Activated naive CD8-positive, alpha-beta T cell treated with anti-CD3 and anti-CD28 coated beads, Interleukin-2, amount 10 ng/mL, durations not matched to agents 7 days and 5 days (primary cell): Measurements from ENCODE around the gene HEXD. TPM values are rescaled to one million over a fixed set of nuclear protein-coding genes. Genes with fewer than 3 reads are reported as not detected.
"Not testable (repeated sequence)": the region's sequence is repeated elsewhere in the genome, so short reads cannot be mapped to it uniquely, and the experiment has no call there.

Experiments used
- ATAC-seq: fragments of 150-1000 bp; cut with Tn5 transposase; one replicate; pipeline ENCODE4 v1.10.0; 2021; ENCODE audit warnings: low read depth, moderate library complexity
- POLR2A ChIA-PET: fragments of 350-600 bp; sonication (Branson Sonifier 250); formaldehyde crosslinking; loops from one replicate; lab custom pipeline; 2021; ENCODE audit warnings: antibody characterized with exemption; lab: Charles Lee
- DNase-seq: peaks from one replicate; pipeline ENCODE4 v3.0.0; 2021
- H3K27ac Mint-ChIP-seq: one replicate; pipeline ENCODE4 v1.8.0; 2022; ENCODE audit warnings: mild to moderate bottlenecking, mixed read lengths
- H3K27me3 Mint-ChIP-seq: one replicate; pipeline ENCODE4 v1.8.0; 2022; ENCODE audit warnings: mild to moderate bottlenecking, moderate library complexity, mixed read lengths
- H3K36me3 Mint-ChIP-seq: one replicate; pipeline ENCODE4 v1.8.0; 2021; ENCODE audit warnings: mild to moderate bottlenecking, mixed read lengths
- H3K4me1 Mint-ChIP-seq: one replicate; pipeline ENCODE4 v1.8.0; 2021; ENCODE audit warnings: mixed read lengths
- H3K4me3 Mint-ChIP-seq: one replicate; pipeline ENCODE4 v1.8.0; 2022; ENCODE audit warnings: mild to moderate bottlenecking, moderate library complexity, mixed read lengths
- H3K9me3 Mint-ChIP-seq: one replicate; pipeline ENCODE4 v1.8.0; 2021; ENCODE audit warnings: mixed read lengths
- total RNA-seq, 2 experiments: library from RNA; stranded (reverse); gene quantifications; one replicate each; pipeline ENCODE4 v1.2.3, GENCODE V29; 2021

Gene HEXD
- total RNA-seq, 2 experiments from 2014 or later: 84.1 to 84.8 TPM

- H3K4me1 Mint-ChIP-seq: peaks cover 6% of the 10 kb centered on the region
- ATAC-seq: no peak
- H3K27ac Mint-ChIP-seq: peak overlapping the region; percentile 26
- no peaks in the 10 kb centered on the region for H3K27me3 Mint-ChIP-seq
- no peaks in the 10 kb centered on the region for H3K9me3 Mint-ChIP-seq
- H3K4me3 Mint-ChIP-seq: no peak overlapping the region
- H3K36me3 Mint-ChIP-seq: peaks cover 4% of the 10 kb centered on the region
- POLR2A ChIA-PET: no interaction called here
- no peak for DNase-seq
Observed at GRCh38 chr17:82408288-82408937, 9.7 kb upstream of the HEXD start.

DNA sequence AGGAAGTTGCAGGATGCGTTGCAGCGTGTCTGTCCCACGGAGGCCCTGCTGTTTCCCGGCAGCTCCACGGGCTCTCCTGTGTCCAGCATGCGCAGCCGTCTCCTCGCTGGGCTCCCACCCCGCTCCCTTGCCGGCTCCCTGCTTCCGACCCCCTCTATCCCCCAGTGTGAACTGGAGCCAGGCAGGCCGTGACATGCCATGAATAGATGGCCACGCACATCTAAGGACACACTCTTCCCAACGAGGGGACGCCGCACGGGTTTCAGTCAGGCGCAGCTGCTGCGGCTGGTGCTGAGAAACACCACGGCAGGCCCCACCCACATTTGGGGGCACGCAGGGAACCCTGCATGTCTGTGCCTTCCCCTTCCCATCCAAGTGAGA, 9.2 kb upstream of the HEXD start:
- POLR2A ChIA-PET: no interaction called here
- Mint-ChIP-seq H3K27ac (no peak overlapping the region), H3K27me3 (no peaks in the 10 kb centered on the region), H3K4me1 (peaks cover 6% of the 10 kb centered on the region), H3K36me3 (peaks cover 2% of the 10 kb centered on the region), H3K4me3 (no peak overlapping the region), H3K9me3 (no peaks in the 10 kb centered on the region)
- no peak for ATAC-seq
- DNase-seq: no peak

GRCh38 chr17:82410014-82410716, 8.0 kb upstream of the HEXD start:
- POLR2A ChIA-PET: interaction anchor here (0.7 kb wide), 1 partner anchor 1392 kb away, joined by 3 read pairs; no protein-coding TSS in a partner anchor

GRCh38 chr17:82411396-82412053, 6.6 kb upstream of the HEXD start:
- peaks cover 5% of the 10 kb centered on the region for H3K36me3 Mint-ChIP-seq
- DNase-seq (no peak), ATAC-seq (no peak)
- H3K27me3 Mint-ChIP-seq: no peaks in the 10 kb centered on the region
- H3K4me3 Mint-ChIP-seq: no peak overlapping the region
- H3K4me1 Mint-ChIP-seq: peaks cover 10% of the 10 kb centered on the region
- H3K27ac Mint-ChIP-seq: no peak overlapping the region
- POLR2A ChIA-PET: no interaction called here
- H3K9me3 Mint-ChIP-seq: no peaks in the 10 kb centered on the region

More at GRCh38 chr17:82410014-82410716, 8.0 kb upstream of the HEXD start:
- Mint-ChIP-seq H3K4me1 (peaks cover 10% of the 10 kb centered on the region), H3K27me3 (no peaks in the 10 kb centered on the region), H3K36me3 (peaks cover 4% of the 10 kb centered on the region), H3K27ac (no peak overlapping the region), H3K9me3 (no peaks in the 10 kb centered on the region), H3K4me3 (no peak overlapping the region)
- ATAC-seq (no peak), DNase-seq (no peak)

DNA sequence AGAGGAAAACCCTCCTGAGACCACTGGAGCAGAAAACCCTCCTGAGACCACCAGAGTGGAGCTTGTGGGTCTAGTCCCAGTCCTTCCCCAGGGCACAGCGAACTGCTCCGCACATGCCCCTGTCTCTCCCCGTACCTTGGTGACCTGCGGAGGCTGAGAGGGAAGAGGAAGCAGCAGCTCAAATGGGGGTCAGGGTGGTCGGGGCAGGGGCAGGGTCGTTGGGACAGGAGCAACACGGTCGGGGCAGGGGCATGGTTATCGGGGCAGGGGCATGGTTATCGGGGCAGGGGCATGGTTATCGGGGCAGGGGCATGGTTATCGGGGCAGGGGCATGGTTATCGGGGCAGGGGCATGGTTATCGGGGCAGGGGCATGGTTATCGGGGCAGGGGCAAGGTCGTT, 6.1 kb upstream of the HEXD start:
- ATAC-seq, H3K4me3 Mint-ChIP-seq, H3K27ac Mint-ChIP-seq, POLR2A ChIA-PET, DNase-seq, H3K27me3 Mint-ChIP-seq, H3K9me3 Mint-ChIP-seq, H3K36me3 Mint-ChIP-seq: not testable (repeated sequence)
- peaks cover 10% of the 10 kb centered on the region for H3K4me1 Mint-ChIP-seq

DNA sequence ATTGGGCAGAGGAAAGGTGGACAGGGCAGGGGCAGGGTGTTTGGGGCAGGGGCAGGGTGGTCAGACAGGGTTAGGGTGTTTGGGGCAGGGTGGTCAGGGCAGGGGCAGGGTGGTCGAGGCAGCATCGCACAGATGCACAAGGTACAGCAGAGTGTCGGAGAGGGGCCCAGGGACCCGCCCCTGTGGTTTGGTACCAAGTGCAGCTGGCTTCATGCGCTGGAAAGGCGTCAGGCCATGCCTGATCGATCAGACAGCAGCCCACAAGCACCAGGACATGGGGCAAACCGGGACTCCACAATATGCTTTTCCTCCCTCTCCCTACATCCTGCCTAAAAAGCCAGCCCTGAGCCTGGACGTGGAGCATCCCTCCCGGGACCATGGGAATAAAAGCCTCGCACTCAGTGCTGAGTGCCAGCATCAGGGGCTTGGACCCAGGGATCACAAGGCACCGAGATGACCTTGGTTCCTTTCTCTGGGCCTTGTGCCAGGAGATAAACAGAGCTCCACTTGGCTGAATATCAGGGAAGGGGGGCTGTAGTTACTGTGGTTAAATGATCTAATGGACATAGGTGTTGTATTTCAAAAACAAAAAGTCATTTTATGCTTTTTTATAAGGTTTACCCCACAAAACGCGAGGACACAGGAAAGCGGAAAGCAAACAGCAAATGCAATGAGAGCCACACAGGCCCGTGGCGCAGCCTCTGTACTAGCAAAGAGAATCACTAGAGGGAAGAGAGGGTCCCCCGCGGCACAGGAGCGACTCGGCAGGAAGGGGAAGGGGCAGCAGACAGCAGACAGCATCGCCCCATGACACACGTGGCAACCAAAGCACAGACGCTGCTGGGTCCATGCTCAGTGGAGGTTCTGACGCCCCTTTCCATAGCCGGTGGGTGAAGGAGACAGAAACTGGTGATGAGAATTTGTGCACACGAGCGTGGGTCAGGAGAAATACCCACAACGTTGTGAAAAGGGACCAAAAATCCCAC, 5.3 kb upstream of the HEXD start:
- Mint-ChIP-seq H3K4me1 (peaks cover 7% of the 10 kb centered on the region), H3K27ac (no peak overlapping the region)
- POLR2A ChIA-PET: no interaction called here

DNA sequence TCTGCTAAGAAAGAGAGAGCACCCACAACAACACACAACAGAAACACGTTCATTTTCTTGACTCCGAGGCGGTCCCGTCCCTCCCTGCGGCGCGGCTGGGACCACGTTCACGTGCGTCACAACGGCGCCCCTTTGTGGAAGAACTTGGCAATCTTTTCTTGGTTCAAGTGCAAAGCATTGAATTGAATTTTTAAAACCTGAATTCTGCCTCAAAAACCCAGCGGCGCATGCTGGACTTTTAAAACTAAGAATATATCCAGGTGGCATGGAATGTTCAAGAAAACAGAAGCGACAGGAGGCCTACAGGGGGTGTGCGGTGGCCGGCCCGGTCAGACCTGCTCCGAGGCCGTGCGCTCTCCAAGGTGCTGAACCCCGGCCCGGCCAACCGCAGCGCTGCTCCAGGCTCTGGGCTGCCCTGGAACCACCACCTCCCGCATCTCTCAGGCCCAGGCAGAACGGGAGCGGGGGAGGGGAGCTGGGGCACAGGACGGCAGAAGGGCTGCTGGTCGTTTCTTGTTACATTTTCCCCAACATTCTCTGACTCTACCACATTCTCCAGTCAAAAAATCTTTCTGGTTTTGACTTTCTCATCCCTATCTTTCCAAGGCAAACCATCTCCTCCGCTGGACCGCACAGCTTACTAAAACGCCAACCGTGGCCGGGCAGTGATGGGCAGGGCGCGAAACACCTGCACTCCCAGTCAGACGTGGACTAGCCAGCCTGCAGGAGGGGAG, 3.4 kb upstream of the HEXD start:
- no peaks in the 10 kb centered on the region for H3K9me3 Mint-ChIP-seq

More for the DNA sequence above, 5.3 kb upstream of the HEXD start:
- H3K27me3 Mint-ChIP-seq: no peaks in the 10 kb centered on the region
- ATAC-seq (no peak), DNase-seq (no peak)
- H3K36me3 Mint-ChIP-seq: peaks cover 5% of the 10 kb centered on the region
- no peak overlapping the region for H3K4me3 Mint-ChIP-seq
- H3K9me3 Mint-ChIP-seq: no peaks in the 10 kb centered on the region

DNA sequence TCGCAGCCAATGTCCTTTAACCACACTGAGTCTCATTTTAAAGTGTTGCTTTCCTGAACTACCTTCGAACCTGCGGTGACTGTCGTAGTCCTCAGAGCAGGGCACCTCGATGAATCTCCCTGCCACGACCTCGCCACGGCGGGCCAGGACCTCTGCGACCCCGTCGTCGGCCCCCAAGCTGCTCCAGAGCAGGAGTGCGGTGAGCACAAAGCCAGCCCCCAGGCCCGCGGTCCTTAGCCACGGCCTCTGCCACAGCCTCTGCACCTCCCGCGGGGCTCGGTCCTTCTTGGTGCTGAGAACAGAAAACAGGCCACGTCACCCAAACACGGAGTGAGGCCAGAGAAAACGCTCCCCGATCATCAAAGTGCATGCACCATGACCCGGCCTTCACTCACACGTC, 2.8 kb upstream of the HEXD start:
- H3K27me3 Mint-ChIP-seq: no peaks in the 10 kb centered on the region
- H3K36me3 Mint-ChIP-seq: peaks cover 11% of the 10 kb centered on the region
- H3K4me1 Mint-ChIP-seq: peaks cover 17% of the 10 kb centered on the region
- H3K27ac Mint-ChIP-seq: peak overlapping the region; percentile 16
- POLR2A ChIA-PET: no interaction called here
- no peak for ATAC-seq
- no peak for DNase-seq
- H3K4me3 Mint-ChIP-seq: no peak overlapping the region
- no peaks in the 10 kb centered on the region for H3K9me3 Mint-ChIP-seq

More for the DNA sequence above, 3.4 kb upstream of the HEXD start:
- peak; percentile 81 for DNase-seq
- Mint-ChIP-seq H3K4me1 (peaks cover 11% of the 10 kb centered on the region), H3K27me3 (no peaks in the 10 kb centered on the region), H3K4me3 (peak overlapping the region; percentile 20), H3K36me3 (peaks cover 5% of the 10 kb centered on the region), H3K27ac (no peak overlapping the region)
- POLR2A ChIA-PET: no interaction called here
- ATAC-seq: peak; percentile 28

GRCh38 chr17:82415786-82416185, 2.4 kb upstream of the HEXD start:
- Mint-ChIP-seq H3K36me3 (peaks cover 12% of the 10 kb centered on the region), H3K27me3 (no peaks in the 10 kb centered on the region), H3K27ac (peak overlapping the region; percentile 16), H3K4me3 (no peak overlapping the region), H3K4me1 (peaks cover 17% of the 10 kb centered on the region), H3K9me3 (no peaks in the 10 kb centered on the region)
- ATAC-seq (no peak), DNase-seq (no peak)
- POLR2A ChIA-PET: no interaction called here

DNA sequence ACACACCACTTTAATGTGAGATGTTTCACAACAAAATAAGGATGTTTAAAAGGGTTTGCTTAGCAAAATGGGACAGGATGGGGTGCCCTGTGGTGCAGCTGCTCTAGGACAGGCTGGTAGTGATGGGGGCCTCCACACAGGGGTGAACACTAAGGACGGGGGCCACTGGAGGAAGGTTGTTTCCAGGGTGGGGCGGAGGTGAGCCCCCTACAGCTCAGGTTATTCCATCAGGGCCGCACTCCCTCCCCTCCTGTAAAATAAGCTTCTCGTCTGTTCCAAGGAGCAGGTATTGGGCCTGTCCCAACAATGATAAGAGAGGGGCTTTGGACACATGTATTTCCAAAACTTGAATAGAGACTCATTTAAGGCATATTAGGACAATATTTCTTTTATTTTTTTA, 1.9 kb upstream of the HEXD start:
- H3K4me3 Mint-ChIP-seq: no peak overlapping the region
- no peak for ATAC-seq
- H3K27me3 Mint-ChIP-seq: no peaks in the 10 kb centered on the region
- H3K27ac Mint-ChIP-seq: no peak overlapping the region
- peaks cover 17% of the 10 kb centered on the region for H3K4me1 Mint-ChIP-seq
- H3K9me3 Mint-ChIP-seq: no peaks in the 10 kb centered on the region
- no peak for DNase-seq
- POLR2A ChIA-PET: interaction anchor here (1.2 kb wide), 1 partner anchor 42 kb away, joined by 3 read pairs; the partner anchor contains the start of gene NARF
- peaks cover 16% of the 10 kb centered on the region for H3K36me3 Mint-ChIP-seq

GRCh38 chr17:82416771-82417170, 1.4 kb upstream of the HEXD start:
- POLR2A ChIA-PET: interaction anchor here (0.6 to 4.0 kb wide), 3 partner anchors 33 to 148 kb away, joined by 3 to 28 read pairs (median 3); partner anchors contain the start of gene NARF

GRCh38 chr17:82419540-82419939, 1.4 kb downstream of the HEXD start:
- Mint-ChIP-seq H3K4me3 (peak overlapping the region; percentile 86), H3K4me1 (peaks cover 14% of the 10 kb centered on the region), H3K9me3 (no peaks in the 10 kb centered on the region), H3K36me3 (peaks cover 24% of the 10 kb centered on the region), H3K27ac (peak overlapping the region; percentile 91), H3K27me3 (no peaks in the 10 kb centered on the region)
- DNase-seq (no peak), ATAC-seq (no peak)
- POLR2A ChIA-PET: interaction anchor here (0.6 to 4.0 kb wide), 9 partner anchors 9 to 122 kb away, joined by 3 to 28 read pairs (median 5); no protein-coding TSS in a partner anchor

More at GRCh38 chr17:82416771-82417170, 1.4 kb upstream of the HEXD start:
- Mint-ChIP-seq H3K4me3 (no peak overlapping the region), H3K27me3 (no peaks in the 10 kb centered on the region), H3K27ac (no peak overlapping the region), H3K36me3 (peaks cover 20% of the 10 kb centered on the region), H3K9me3 (no peaks in the 10 kb centered on the region), H3K4me1 (peaks cover 17% of the 10 kb centered on the region)
- DNase-seq (no peak), ATAC-seq (no peak)
